Activated B cell treated with CpG ODN at 0.5 μM for 24 hours (primary cell): ENCODE results near the gene STX2. TPM values are rescaled to one million over a fixed set of nuclear protein-coding genes. Genes with fewer than 3 reads are reported as not detected.

Source experiments
- ATAC-seq: fragments of 200-7000 bp; cut with Tn5 transposase; one replicate; pipeline ENCODE4 v1.10.0; 2021; ENCODE audit warnings: low read depth, mild to moderate bottlenecking, moderate library complexity
- CTCF ChIA-PET: fragments of 350-600 bp; sonication (Branson Sonifier 250); formaldehyde crosslinking; loops from one replicate; lab custom pipeline; 2021; ENCODE audit warnings: antibody characterized with exemption; lab: Charles Lee
- POLR2A ChIA-PET: fragments of 350-600 bp; sonication (Branson Sonifier 250); formaldehyde crosslinking; loops from one replicate; lab custom pipeline; 2021; ENCODE audit warnings: antibody characterized with exemption; lab: Charles Lee
- DNase-seq: peaks from one replicate; pipeline ENCODE4 v3.0.0; 2022
- H3K27ac Mint-ChIP-seq: one replicate; pipeline ENCODE4 v1.8.0; 2020; ENCODE audit warnings: mixed read lengths
- H3K27me3 Mint-ChIP-seq: one replicate; pipeline ENCODE4 v1.8.0; 2021; ENCODE audit warnings: mixed read lengths
- H3K36me3 Mint-ChIP-seq: one replicate; pipeline ENCODE4 v1.8.0; 2021; ENCODE audit warnings: low read depth, mixed read lengths
- H3K4me1 Mint-ChIP-seq: one replicate; pipeline ENCODE4 v1.8.0; 2021; ENCODE audit warnings: mixed read lengths
- H3K4me3 Mint-ChIP-seq: one replicate; pipeline ENCODE4 v1.8.0; 2020; ENCODE audit warnings: mild to moderate bottlenecking, mixed read lengths
- H3K9me3 Mint-ChIP-seq: one replicate; pipeline ENCODE4 v1.8.0; 2020; ENCODE audit warnings: mixed read lengths
- intact Hi-C: fragments of 100-400 bp; cut with micrococcal nuclease; formaldehyde crosslinking; loops from one replicate; pipeline ENCODE4 v1.15.1; 2024
- total RNA-seq: library from RNA; stranded (reverse); gene quantifications from 2 replicates; pipeline ENCODE4 v1.2.3, GENCODE V29; 2022
- TF ChIP-seq, protein P1 (sequence below): fragments of 200-600 bp; IDR thresholded peaks from one replicate; pipeline ENCODE4 v1.8.0; 2022; ENCODE audit warnings: antibody characterized with exemption, mild to moderate bottlenecking

The STX2 gene
- total RNA-seq, 1 donor from 2014 or later, result 11.0 TPM

DNA sequence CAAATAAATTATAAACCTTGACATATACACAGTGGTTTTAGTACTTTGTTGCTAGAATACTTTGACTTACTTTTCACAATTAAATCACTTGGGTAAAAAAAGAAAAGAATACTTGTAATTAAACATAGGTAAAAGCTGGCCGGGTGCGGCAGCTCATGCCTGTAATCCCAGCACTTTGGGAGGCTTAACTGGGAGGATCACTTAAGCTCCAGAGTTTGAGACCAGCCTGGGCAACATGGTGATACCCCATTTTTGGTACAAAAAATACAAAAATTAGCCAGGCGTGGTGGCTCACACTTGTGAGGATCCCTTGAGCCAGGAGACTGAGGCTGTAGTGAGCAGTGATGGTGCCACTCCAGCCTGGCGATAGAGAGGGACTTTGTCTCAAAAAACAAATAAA is 7.8 kb downstream of the STX2 start:
- intact Hi-C loops, result no loop called here
- ChIA-PET POLR2A (no interaction called here), CTCF (interaction anchor here (0.9 kb wide), 1 partner anchor 11 kb away, joined by 3 read pairs; no protein-coding TSS in a partner anchor)
- ATAC-seq, result no peak
- Mint-ChIP-seq H3K36me3 (peaks cover 3% of the 10 kb centered on the region), H3K27ac (no peak overlapping the region), H3K4me3 (no peak overlapping the region), H3K4me1 (peaks cover 11% of the 10 kb centered on the region), H3K9me3 (no peaks in the 10 kb centered on the region), H3K27me3 (no peaks in the 10 kb centered on the region)
- TF ChIP-seq, protein P1, sequence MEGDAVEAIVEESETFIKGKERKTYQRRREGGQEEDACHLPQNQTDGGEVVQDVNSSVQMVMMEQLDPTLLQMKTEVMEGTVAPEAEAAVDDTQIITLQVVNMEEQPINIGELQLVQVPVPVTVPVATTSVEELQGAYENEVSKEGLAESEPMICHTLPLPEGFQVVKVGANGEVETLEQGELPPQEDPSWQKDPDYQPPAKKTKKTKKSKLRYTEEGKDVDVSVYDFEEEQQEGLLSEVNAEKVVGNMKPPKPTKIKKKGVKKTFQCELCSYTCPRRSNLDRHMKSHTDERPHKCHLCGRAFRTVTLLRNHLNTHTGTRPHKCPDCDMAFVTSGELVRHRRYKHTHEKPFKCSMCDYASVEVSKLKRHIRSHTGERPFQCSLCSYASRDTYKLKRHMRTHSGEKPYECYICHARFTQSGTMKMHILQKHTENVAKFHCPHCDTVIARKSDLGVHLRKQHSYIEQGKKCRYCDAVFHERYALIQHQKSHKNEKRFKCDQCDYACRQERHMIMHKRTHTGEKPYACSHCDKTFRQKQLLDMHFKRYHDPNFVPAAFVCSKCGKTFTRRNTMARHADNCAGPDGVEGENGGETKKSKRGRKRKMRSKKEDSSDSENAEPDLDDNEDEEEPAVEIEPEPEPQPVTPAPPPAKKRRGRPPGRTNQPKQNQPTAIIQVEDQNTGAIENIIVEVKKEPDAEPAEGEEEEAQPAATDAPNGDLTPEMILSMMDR, result no peak
- no peak for DNase-seq

DNA sequence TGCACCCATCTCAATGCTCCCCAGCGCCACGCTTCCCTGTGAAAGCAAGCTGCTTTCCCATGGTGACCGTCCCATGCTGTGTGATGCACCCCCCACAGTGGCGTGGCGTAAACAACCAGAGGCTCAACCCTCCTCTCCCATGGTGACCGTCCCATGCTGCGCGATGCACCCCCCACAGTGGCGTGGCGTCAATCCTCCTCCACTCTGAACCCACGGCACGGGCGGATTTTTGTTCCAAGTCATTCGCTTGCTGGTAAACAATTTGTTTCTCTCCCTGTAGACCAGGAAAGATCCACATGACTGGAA is 8.9 kb downstream of the STX2 start:
- Mint-ChIP-seq H3K4me1 (peaks cover 11% of the 10 kb centered on the region), H3K4me3 (no peak overlapping the region), H3K27me3 (no peaks in the 10 kb centered on the region), H3K36me3 (peaks cover 8% of the 10 kb centered on the region), H3K9me3 (no peaks in the 10 kb centered on the region), H3K27ac (no peak overlapping the region)
- POLR2A ChIA-PET, result no interaction called here
- DNase-seq, result no peak
- TF ChIP-seq, protein P1, result no peak
- no peak for ATAC-seq
- intact Hi-C loops, result no loop called here
- CTCF ChIA-PET, result no interaction called here

DNA sequence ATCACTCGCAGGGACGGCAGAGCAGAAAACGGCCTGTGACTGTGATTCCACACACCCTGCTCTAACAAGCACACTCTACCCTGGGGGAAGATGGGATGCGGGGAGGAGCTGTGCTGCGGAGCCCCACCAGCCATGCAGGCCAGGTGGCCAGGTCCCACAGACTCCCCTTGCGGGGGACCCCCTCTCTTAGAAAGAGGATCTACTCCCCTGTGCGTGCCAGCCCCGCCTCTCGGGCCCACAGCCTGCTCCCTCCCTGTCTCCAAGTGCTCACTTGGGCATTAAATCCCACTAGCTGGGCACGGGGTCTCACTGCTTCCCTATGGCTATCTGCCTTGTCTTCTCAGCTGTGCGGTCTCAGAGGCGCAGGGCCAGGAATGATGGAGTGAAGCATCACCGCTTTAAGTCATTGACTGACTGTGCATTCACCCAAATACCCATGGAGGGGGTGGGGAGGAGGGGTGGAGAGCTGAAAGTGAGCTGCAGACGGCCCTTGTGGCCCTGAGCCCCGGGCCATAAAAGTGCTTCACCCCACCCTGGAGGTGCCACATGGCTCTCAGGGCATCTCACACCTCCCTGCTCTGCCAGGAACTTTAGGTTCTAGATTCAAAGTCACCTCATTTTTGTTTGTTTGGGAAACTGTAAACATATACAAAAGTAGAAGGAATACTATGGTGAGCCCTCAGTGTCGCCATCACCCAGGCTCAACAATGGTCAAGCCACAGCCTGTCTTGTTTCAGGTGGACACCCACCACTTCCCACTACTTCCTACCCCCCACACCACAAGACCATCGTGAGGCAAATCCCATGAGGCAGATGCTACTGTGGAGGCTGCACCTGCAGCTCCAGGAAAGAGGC is 9.4 kb downstream of the STX2 start:
- TF ChIP-seq, protein P1, result no peak
- intact Hi-C loops, result no loop called here
- H3K4me1 Mint-ChIP-seq, result peaks cover 9% of the 10 kb centered on the region
- ATAC-seq (no peak), DNase-seq (no peak)
- ChIA-PET POLR2A (no interaction called here), CTCF (no interaction called here)
- H3K36me3 Mint-ChIP-seq, result peaks cover 8% of the 10 kb centered on the region
- no peaks in the 10 kb centered on the region for H3K27me3 Mint-ChIP-seq
- no peak overlapping the region for H3K4me3 Mint-ChIP-seq
- H3K9me3 Mint-ChIP-seq, result no peaks in the 10 kb centered on the region
- H3K27ac Mint-ChIP-seq, result no peak overlapping the region

DNA sequence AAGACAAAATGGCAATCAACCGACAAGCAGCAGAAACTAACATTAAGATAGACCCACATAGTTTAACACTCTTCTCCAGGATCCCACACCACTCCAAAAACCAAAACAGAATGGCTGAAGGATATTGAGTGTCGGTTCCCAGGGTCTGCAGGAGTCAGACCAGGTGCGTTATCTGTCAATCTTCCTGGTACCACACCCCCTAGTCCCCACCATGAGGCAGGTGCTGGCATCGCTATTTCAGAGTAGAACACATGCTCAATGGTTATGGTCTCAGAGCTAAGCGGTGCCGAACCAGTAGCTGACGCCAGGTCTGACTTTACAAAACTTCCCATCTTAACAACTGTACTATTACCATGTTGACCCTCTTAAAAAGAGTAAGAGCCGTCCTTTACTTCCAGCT is 10.2 kb downstream of the STX2 start:
- intact Hi-C loops, result no loop called here
- H3K36me3 Mint-ChIP-seq, result peaks cover 8% of the 10 kb centered on the region
- ATAC-seq (no peak), DNase-seq (no peak)
- POLR2A ChIA-PET, result no interaction called here
- no peaks in the 10 kb centered on the region for H3K27me3 Mint-ChIP-seq
- H3K9me3 Mint-ChIP-seq, result no peaks in the 10 kb centered on the region
- H3K4me3 Mint-ChIP-seq, result no peak overlapping the region
- CTCF ChIA-PET, result no interaction called here
- peaks cover 9% of the 10 kb centered on the region for H3K4me1 Mint-ChIP-seq
- no peak overlapping the region for H3K27ac Mint-ChIP-seq
- TF ChIP-seq, protein P1, result no peak

DNA sequence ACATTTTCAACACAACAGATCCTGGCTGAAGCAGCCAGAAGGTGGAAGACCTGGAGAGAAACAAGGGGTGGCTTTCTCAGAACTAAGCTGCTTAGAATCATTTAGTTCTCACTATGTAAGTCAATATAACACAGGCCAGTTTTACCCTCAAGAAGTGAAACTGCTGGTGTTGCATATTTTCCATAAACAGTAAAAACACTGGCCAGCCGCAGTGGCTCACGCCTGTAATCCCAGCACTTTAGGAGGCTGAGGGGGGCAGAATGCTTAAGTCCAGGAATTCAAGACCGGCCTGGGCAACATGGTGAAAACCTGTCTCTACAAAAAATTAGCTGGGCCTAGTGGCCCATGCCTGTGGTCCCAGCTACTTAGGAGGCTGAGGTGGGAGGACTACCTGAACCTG is 11.6 kb downstream of the STX2 start:
- Mint-ChIP-seq H3K9me3 (no peaks in the 10 kb centered on the region), H3K36me3 (peaks cover 18% of the 10 kb centered on the region), H3K27ac (no peak overlapping the region), H3K27me3 (no peaks in the 10 kb centered on the region), H3K4me3 (no peak overlapping the region), H3K4me1 (peaks cover 9% of the 10 kb centered on the region)
- no peak for ATAC-seq
- ChIA-PET POLR2A (no interaction called here), CTCF (interaction anchor here (1.0 kb wide), 1 partner anchor 10 kb away, joined by 3 read pairs; no protein-coding TSS in a partner anchor)
- no peak for DNase-seq
- intact Hi-C loops, result no loop called here
- TF ChIP-seq, protein P1, result no peak
